ENCODE results near the gene SLC6A20. TPM values are rescaled to one million over a fixed set of nuclear protein-coding genes. Genes with fewer than 3 reads are reported as not detected.

Gene SLC6A20
- total RNA-seq, 4 donors from 2014 or later, result 0.13 to 0.22 TPM; not detected in 2

GRCh38 chr3:45776301-45776595 is 20.1 kb downstream of the SLC6A20 start:
- TF ChIP-seq CTCF (IDR thresholded peaks at IDR 0.05), result no peak
- no peak for TF ChIP-seq POLR2A (IDR thresholded peaks at IDR 0.05)
- no peaks in the 10 kb centered on the region for H3K4me1 ChIP-seq

DNA sequence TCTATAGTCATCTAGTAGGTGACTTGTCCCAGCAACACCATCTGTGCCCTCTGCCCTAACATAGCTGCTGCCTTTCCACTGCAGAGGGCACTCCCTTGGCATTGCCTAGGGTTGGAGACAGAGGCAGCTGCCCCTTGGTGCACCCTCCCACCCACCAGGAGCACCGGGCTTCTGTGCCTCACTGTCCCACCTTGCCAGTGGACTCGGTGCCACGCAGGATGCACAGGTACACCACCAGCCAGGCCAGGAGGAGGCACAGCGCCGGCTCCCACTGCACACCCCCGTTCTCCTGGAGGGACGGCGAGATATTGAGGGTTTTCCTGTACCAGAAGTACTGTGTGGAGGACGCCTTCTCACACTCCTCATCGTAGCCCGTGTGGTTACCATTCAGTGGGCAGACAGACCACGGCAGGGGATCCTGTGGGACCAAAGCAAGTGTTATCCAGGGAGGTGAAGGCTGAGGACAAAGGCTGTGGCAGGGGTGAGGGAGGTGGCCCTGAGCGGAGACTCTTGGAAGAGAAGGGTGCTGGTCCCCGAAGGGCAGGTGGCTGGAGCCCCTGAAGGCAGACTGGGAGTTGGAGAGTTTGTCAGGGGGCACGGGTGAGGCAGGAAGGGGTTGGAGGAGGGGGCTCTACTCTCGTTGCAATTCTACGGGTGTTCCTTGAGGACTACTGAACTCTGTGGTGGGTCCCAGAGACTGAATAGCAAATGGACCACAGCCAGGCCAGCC is 20.6 kb downstream of the SLC6A20 start:
- intact Hi-C loops (cut with DNase I), result no loop called here
- Histone ChIP-seq H3K27ac (no peak overlapping the region), H3K9me3 (no peaks in the 10 kb centered on the region), H3K4me1 (no peaks in the 10 kb centered on the region), H3K4me3 (replicated peaks in 1 of 3) (no peak overlapping the region), H3K27me3 (no peaks in the 10 kb centered on the region), H3K36me3 (no peaks in the 10 kb centered on the region)
- no peak for TF ChIP-seq POLR2A (IDR thresholded peaks at IDR 0.05)
- no peak for TF ChIP-seq CTCF (IDR thresholded peaks at IDR 0.05)
- 92 to 95% methylated on average over 12 to 14 of the region's 17 CpGs for WGBS, 2 donors
- no peak for DNase-seq

More at GRCh38 chr3:45776301-45776595, 20.1 kb downstream of the SLC6A20 start:
- intact Hi-C loops (cut with DNase I), result no loop called here
- H3K4me3 ChIP-seq (replicated peaks in 1 of 3), result no peak overlapping the region
- no peaks in the 10 kb centered on the region for H3K36me3 ChIP-seq
- WGBS, 2 donors, result 63 to 81% methylated on average over 3 of the region's 3 CpGs
- no peak for DNase-seq
- no peaks in the 10 kb centered on the region for H3K27me3 ChIP-seq
- H3K27ac ChIP-seq, result no peak overlapping the region
- H3K9me3 ChIP-seq, result no peaks in the 10 kb centered on the region

GRCh38 chr3:45774581-45775521 is 21.5 kb downstream of the SLC6A20 start:
- Histone ChIP-seq H3K9me3 (no peaks in the 10 kb centered on the region), H3K36me3 (no peaks in the 10 kb centered on the region), H3K27ac (no peak overlapping the region), H3K27me3 (no peaks in the 10 kb centered on the region), H3K4me1 (no peaks in the 10 kb centered on the region), H3K4me3 (replicated peaks in 1 of 3) (no peak overlapping the region)
- intact Hi-C loops (cut with DNase I), result no loop called here
- WGBS, 2 donors, result 79 to 85% methylated on average over 8 of the region's 8 CpGs
- TF ChIP-seq CTCF (IDR thresholded peaks at IDR 0.05) (no peak), POLR2A (IDR thresholded peaks at IDR 0.05) (no peak)
- no peak for DNase-seq

DNA sequence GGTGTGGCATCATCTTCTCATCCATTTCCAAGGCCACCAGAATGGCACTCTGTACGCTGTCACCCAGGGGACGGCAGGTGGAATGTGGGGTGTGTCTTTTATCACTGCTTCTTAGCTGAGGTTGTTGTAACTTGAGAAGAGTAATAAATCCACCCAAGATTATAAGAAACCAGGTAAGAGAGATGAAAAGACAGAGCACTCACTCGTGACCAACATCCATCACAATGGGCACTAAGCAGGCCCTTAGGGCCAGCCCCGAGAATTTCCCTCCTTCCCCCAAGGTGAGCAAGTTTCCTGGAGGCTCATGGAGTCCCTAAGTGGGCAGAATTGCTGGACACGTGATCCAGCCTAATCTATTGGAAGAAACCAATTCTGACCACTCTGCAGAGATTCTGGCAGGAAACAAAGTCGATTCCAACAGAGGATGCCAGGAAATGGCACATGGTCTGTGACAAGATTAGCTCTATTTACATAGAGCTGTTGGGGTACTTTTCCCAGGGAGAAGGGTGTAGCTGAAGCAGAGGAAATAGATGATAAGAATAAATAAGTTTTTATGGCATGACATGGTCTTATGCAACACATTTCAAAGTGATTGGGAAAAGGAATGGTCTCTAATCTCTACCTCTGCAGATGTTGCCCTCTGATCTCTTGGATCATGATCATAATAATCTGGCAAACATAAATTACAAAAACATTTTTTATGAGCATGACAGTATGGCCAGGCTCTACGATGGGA is 22.5 kb downstream of the SLC6A20 start:
- no peak for DNase-seq
- no peak overlapping the region for H3K27ac ChIP-seq
- no peaks in the 10 kb centered on the region for H3K9me3 ChIP-seq
- no peak for TF ChIP-seq POLR2A (IDR thresholded peaks at IDR 0.05)
- no peaks in the 10 kb centered on the region for H3K27me3 ChIP-seq
- H3K4me1 ChIP-seq, result no peaks in the 10 kb centered on the region
- H3K36me3 ChIP-seq, result no peaks in the 10 kb centered on the region
- WGBS, 2 donors, result 60 to 61% methylated on average over 7 of the region's 7 CpGs
- H3K4me3 ChIP-seq (replicated peaks in 1 of 3), result no peak overlapping the region
- intact Hi-C loops (cut with DNase I), result no loop called here

DNA sequence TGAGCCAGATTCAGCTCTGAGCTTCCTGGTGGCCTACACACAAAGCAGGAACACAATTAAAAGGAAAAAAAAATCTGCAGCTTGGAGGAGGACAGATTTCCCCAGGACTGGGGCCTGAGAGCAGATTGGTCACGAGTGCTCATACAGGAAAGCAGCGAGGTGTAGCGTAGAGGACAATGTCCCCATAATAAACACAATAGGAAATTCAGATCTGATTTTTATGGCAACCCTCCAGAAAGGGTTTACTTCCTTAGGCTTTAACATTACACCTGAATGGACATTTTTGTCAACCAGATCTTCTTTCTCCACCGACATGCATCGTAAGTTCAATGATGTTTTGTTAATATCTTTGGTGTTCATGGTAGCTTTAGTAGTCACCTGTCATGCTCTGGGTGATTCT is 23.3 kb downstream of the SLC6A20 start:
- DNase-seq, result no peak
- TF ChIP-seq POLR2A (IDR thresholded peaks at IDR 0.05) (no peak), CTCF (IDR thresholded peaks at IDR 0.05) (no peak)
- intact Hi-C loops (cut with DNase I), result no loop called here
- Histone ChIP-seq H3K4me3 (replicated peaks in 1 of 3) (no peak overlapping the region), H3K4me1 (no peaks in the 10 kb centered on the region), H3K36me3 (no peaks in the 10 kb centered on the region), H3K27ac (no peak overlapping the region), H3K9me3 (no peaks in the 10 kb centered on the region), H3K27me3 (no peaks in the 10 kb centered on the region)
- 69 to 73% methylated on average over 5 of the region's 5 CpGs for WGBS, 2 donors
